ENCODE data around the gene PLXNA4.

The PLXNA4 gene

GRCh38 chr7:132618271-132618955 is 42.1 kb upstream of the PLXNA4 start:
- TF ChIP-seq TARDBP (IDR thresholded peaks at IDR 0.05) (no peak), FOXK2 (IDR thresholded peaks at IDR 0.05) (no peak), SUZ12 (IDR thresholded peaks at IDR 0.05) (no peak), LEF1 (IDR thresholded peaks at IDR 0.05; ENCODE audit: borderline replicate concordance) (no peak), SP1 (IDR thresholded peaks at IDR 0.05) (no peak), ARNT (IDR thresholded peaks at IDR 0.05) (no peak), L3MBTL2 (conservative IDR thresholded peaks at IDR 0.05) (no peak), NFRKB (IDR thresholded peaks at IDR 0.05) (no peak), FOXM1 (IDR thresholded peaks at IDR 0.05; ENCODE audit: borderline replicate concordance) (no peak), FOXA1 (IDR thresholded peaks at IDR 0.05) (no peak), HDGF (IDR thresholded peaks at IDR 0.05; ENCODE audit: borderline replicate concordance) (no peak), ELF4 (IDR thresholded peaks at IDR 0.05) (no peak), PKNOX1 (IDR thresholded peaks at IDR 0.05) (no peak), ZNF384 (IDR thresholded peaks at IDR 0.05) (no peak)
- ChIA-PET POLR2A (no interaction called here), CTCF (no interaction called here)
- no peak for DNase-seq (ENCODE audit: extremely low spot score)

- POLR2A ChIA-PET: no interaction called here
- TF ChIP-seq ZNF384 (IDR thresholded peaks at IDR 0.05): no peak
- CTCF ChIA-PET: no interaction called here
- DNase-seq (ENCODE audit: extremely low spot score): no peak
Observed at GRCh38 chr7:132614428-132615318, 38.4 kb upstream of the PLXNA4 start.

- TF ChIP-seq BHLHE40 (IDR thresholded peaks at IDR 0.05; ENCODE audit: borderline replicate concordance) (no peak), ZNF384 (IDR thresholded peaks at IDR 0.05) (no peak), ELF4 (IDR thresholded peaks at IDR 0.05) (no peak), SUZ12 (IDR thresholded peaks at IDR 0.05) (no peak), CTBP1 (IDR thresholded peaks at IDR 0.05; ENCODE audit: borderline replicate concordance) (no peak), L3MBTL2 (conservative IDR thresholded peaks at IDR 0.05) (no peak), FOXM1 (IDR thresholded peaks at IDR 0.05; ENCODE audit: borderline replicate concordance) (no peak), TARDBP (IDR thresholded peaks at IDR 0.05) (no peak), FOXK2 (IDR thresholded peaks at IDR 0.05) (no peak), SP1 (IDR thresholded peaks at IDR 0.05) (no peak), ARNT (IDR thresholded peaks at IDR 0.05) (no peak), LEF1 (IDR thresholded peaks at IDR 0.05; ENCODE audit: borderline replicate concordance) (no peak), FOXA1 (IDR thresholded peaks at IDR 0.05) (no peak), PKNOX1 (IDR thresholded peaks at IDR 0.05) (no peak), HDGF (IDR thresholded peaks at IDR 0.05; ENCODE audit: borderline replicate concordance) (no peak), NFRKB (IDR thresholded peaks at IDR 0.05) (no peak)
- DNase-seq (ENCODE audit: extremely low spot score): no peak
- CTCF ChIA-PET: no interaction called here
- POLR2A ChIA-PET: no interaction called here
Observed at GRCh38 chr7:132613737-132614136, 37.5 kb upstream of the PLXNA4 start.

- ChIA-PET POLR2A (no interaction called here), CTCF (no interaction called here)
- no peak for TF ChIP-seq TARDBP (IDR thresholded peaks at IDR 0.05)
- no peak for TF ChIP-seq L3MBTL2 (conservative IDR thresholded peaks at IDR 0.05)
- no peak for TF ChIP-seq PKNOX1 (IDR thresholded peaks at IDR 0.05)
- no peak for TF ChIP-seq HDGF (IDR thresholded peaks at IDR 0.05; ENCODE audit: borderline replicate concordance)
- no peak for TF ChIP-seq SP1 (IDR thresholded peaks at IDR 0.05)
- no peak for TF ChIP-seq FOXA1 (IDR thresholded peaks at IDR 0.05)
- no peak for TF ChIP-seq FOXM1 (IDR thresholded peaks at IDR 0.05; ENCODE audit: borderline replicate concordance)
- no peak for TF ChIP-seq BHLHE40 (IDR thresholded peaks at IDR 0.05; ENCODE audit: borderline replicate concordance)
- no peak for DNase-seq (ENCODE audit: extremely low spot score)
Observed at GRCh38 chr7:132610995-132611394, 34.7 kb upstream of the PLXNA4 start.

- CTCF ChIA-PET: no interaction called here
- POLR2A ChIA-PET: no interaction called here
- DNase-seq (ENCODE audit: extremely low spot score): no peak
- TF ChIP-seq L3MBTL2 (conservative IDR thresholded peaks at IDR 0.05) (no peak), FOXM1 (IDR thresholded peaks at IDR 0.05; ENCODE audit: borderline replicate concordance) (no peak), ARNT (IDR thresholded peaks at IDR 0.05) (no peak)
Observed at GRCh38 chr7:132609906-132610520, 33.7 kb upstream of the PLXNA4 start.

- ChIA-PET POLR2A (no interaction called here), CTCF (no interaction called here)
- DNase-seq (ENCODE audit: extremely low spot score): no peak
- no peak for TF ChIP-seq PKNOX1 (IDR thresholded peaks at IDR 0.05)
Observed at GRCh38 chr7:132609222-132609621, 33.0 kb upstream of the PLXNA4 start.
